ENCODE data around the gene CDH13.

Gene CDH13

GRCh38 chr16:83439412-83439811, 812.6 kb downstream of the CDH13 start:
- Histone ChIP-seq H3K27me3 (ENCODE audit: insufficient read depth, poor library complexity, severe bottlenecking) (no peaks in the 10 kb centered on the region), H3K9me3 (ENCODE audit: severe bottlenecking) (no peaks in the 10 kb centered on the region), H3K36me3 (ENCODE audit: low read depth) (no peaks in the 10 kb centered on the region), H3K4me1 (ENCODE audit: insufficient read depth, poor library complexity, severe bottlenecking) (peaks cover 3% of the 10 kb centered on the region), H3K4me3 (ENCODE audit: severe bottlenecking) (no peak overlapping the region), H3K27ac (ENCODE audit: poor library complexity, severe bottlenecking) (no peak overlapping the region)
- ATAC-seq (ENCODE audit: low read depth): no peak
- TF ChIP-seq CTCF (IDR thresholded peaks at IDR 0.05; ENCODE audit: poor library complexity, severe bottlenecking): no peak
- DNase-seq (ENCODE audit: low spot score): no peak

GRCh38 chr16:83441517-83441916, 814.7 kb downstream of the CDH13 start:
- H3K9me3 ChIP-seq (ENCODE audit: severe bottlenecking): no peaks in the 10 kb centered on the region
- no peak overlapping the region for H3K27ac ChIP-seq (ENCODE audit: poor library complexity, severe bottlenecking)
- H3K4me1 ChIP-seq (ENCODE audit: insufficient read depth, poor library complexity, severe bottlenecking): peaks cover 3% of the 10 kb centered on the region
- H3K4me3 ChIP-seq (ENCODE audit: severe bottlenecking): no peak overlapping the region
- no peak for TF ChIP-seq CTCF (IDR thresholded peaks at IDR 0.05; ENCODE audit: poor library complexity, severe bottlenecking)
- no peaks in the 10 kb centered on the region for H3K36me3 ChIP-seq (ENCODE audit: low read depth)
- DNase-seq (ENCODE audit: low spot score): no peak
- ATAC-seq (ENCODE audit: low read depth): peak; percentile 52; the same call in 2 of the 3 replicates
- H3K27me3 ChIP-seq (ENCODE audit: insufficient read depth, poor library complexity, severe bottlenecking): no peaks in the 10 kb centered on the region

GRCh38 chr16:83443972-83444371, 817.2 kb downstream of the CDH13 start:
- no peaks in the 10 kb centered on the region for H3K9me3 ChIP-seq (ENCODE audit: severe bottlenecking)
- ATAC-seq (ENCODE audit: low read depth) (no peak), DNase-seq (ENCODE audit: low spot score) (no peak)
- no peak overlapping the region for H3K4me3 ChIP-seq (ENCODE audit: severe bottlenecking)
- H3K27ac ChIP-seq (ENCODE audit: poor library complexity, severe bottlenecking): no peak overlapping the region
- no peaks in the 10 kb centered on the region for H3K36me3 ChIP-seq (ENCODE audit: low read depth)
- peaks cover 3% of the 10 kb centered on the region for H3K4me1 ChIP-seq (ENCODE audit: insufficient read depth, poor library complexity, severe bottlenecking)
- TF ChIP-seq CTCF (IDR thresholded peaks at IDR 0.05; ENCODE audit: poor library complexity, severe bottlenecking): no peak
- H3K27me3 ChIP-seq (ENCODE audit: insufficient read depth, poor library complexity, severe bottlenecking): no peaks in the 10 kb centered on the region

GRCh38 chr16:83447560-83447959, 820.8 kb downstream of the CDH13 start:
- no peaks in the 10 kb centered on the region for H3K9me3 ChIP-seq (ENCODE audit: severe bottlenecking)
- no peak overlapping the region for H3K27ac ChIP-seq (ENCODE audit: poor library complexity, severe bottlenecking)
- ATAC-seq (ENCODE audit: low read depth) (no peak), DNase-seq (ENCODE audit: low spot score) (no peak)
- no peaks in the 10 kb centered on the region for H3K4me1 ChIP-seq (ENCODE audit: insufficient read depth, poor library complexity, severe bottlenecking)
- TF ChIP-seq CTCF (IDR thresholded peaks at IDR 0.05; ENCODE audit: poor library complexity, severe bottlenecking): no peak
- no peaks in the 10 kb centered on the region for H3K36me3 ChIP-seq (ENCODE audit: low read depth)
- H3K4me3 ChIP-seq (ENCODE audit: severe bottlenecking): no peak overlapping the region
- H3K27me3 ChIP-seq (ENCODE audit: insufficient read depth, poor library complexity, severe bottlenecking): no peaks in the 10 kb centered on the region

GRCh38 chr16:83449861-83450260, 823.1 kb downstream of the CDH13 start:
- ATAC-seq (ENCODE audit: low read depth): no peak
- Histone ChIP-seq H3K9me3 (ENCODE audit: severe bottlenecking) (no peaks in the 10 kb centered on the region), H3K27ac (ENCODE audit: poor library complexity, severe bottlenecking) (no peak overlapping the region), H3K27me3 (ENCODE audit: insufficient read depth, poor library complexity, severe bottlenecking) (no peaks in the 10 kb centered on the region), H3K36me3 (ENCODE audit: low read depth) (no peaks in the 10 kb centered on the region), H3K4me3 (ENCODE audit: severe bottlenecking) (no peak overlapping the region), H3K4me1 (ENCODE audit: insufficient read depth, poor library complexity, severe bottlenecking) (no peaks in the 10 kb centered on the region)
- no peak for DNase-seq (ENCODE audit: low spot score)
- no peak for TF ChIP-seq CTCF (IDR thresholded peaks at IDR 0.05; ENCODE audit: poor library complexity, severe bottlenecking)

Data from RWPE2 (cell line).